CD4-positive, alpha-beta T cell (primary cell): ENCODE data around the gene HLA-DRA. TPM values are rescaled to one million over a fixed set of nuclear protein-coding genes. Genes with fewer than 3 reads are reported as not detected.

Source experiments
- ATAC-seq: fragments of 200-7000 bp; cut with Tn5 transposase; one replicate; pipeline ENCODE4 v1.10.0; 2022; ENCODE audit warnings: mild to moderate bottlenecking; ENCODE audit not compliant: poor library complexity
- CTCF ChIA-PET: fragments of 350-600 bp; sonication (Branson Sonifier 250); formaldehyde crosslinking; loops from one replicate; lab custom pipeline; 2021; ENCODE audit warnings: antibody characterized with exemption, inconsistent platforms; lab: Charles Lee
- POLR2A ChIA-PET: fragments of 350-600 bp; sonication (Branson Sonifier 250); formaldehyde crosslinking; loops from one replicate; lab custom pipeline; 2021; ENCODE audit warnings: antibody characterized with exemption, inconsistent platforms; lab: Charles Lee
- DNase-seq, 14 experiments: peaks; one replicate each; pipeline ENCODE4 v3.0.0-alpha.2; 2013 to 2020; ENCODE audit warnings: mixed read lengths in 2 of 14
- H3K27ac ChIP-seq, 2 donors: one replicate each; pipeline versions ENCODE4 v1.5.1 to v1.7.0; 2013; ENCODE audit warnings: low read length in 2 of 2, low read depth in 1 of 2, mild to moderate bottlenecking in 1 of 2
- H3K27me3 ChIP-seq, 2 experiments: 1 replicate in 1 of 2; 2 replicates in 1 of 2; pipeline versions ENCODE4 v1.6.1 to v1.7.0; 2013; ENCODE audit warnings: low read length in 2 of 2, control low read depth in 1 of 2, mild to moderate bottlenecking in 1 of 2, moderate library complexity in 1 of 2; ENCODE audit not compliant: insufficient read depth in 2 of 2, control insufficient read depth in 1 of 2
- H3K36me3 ChIP-seq: one replicate; pipeline ENCODE4 v1.6.1; 2013; ENCODE audit warnings: low read length, control low read depth; ENCODE audit not compliant: insufficient read depth
- H3K4me1 ChIP-seq: one replicate; pipeline ENCODE4 v1.6.1; 2013; ENCODE audit warnings: low read length, control low read depth; ENCODE audit not compliant: insufficient read depth
- H3K4me3 ChIP-seq: one replicate; pipeline ENCODE4 v1.5.1; 2013; ENCODE audit warnings: mild to moderate bottlenecking, low read length, moderate library complexity
- H3K9me3 ChIP-seq, 2 experiments: 1 replicate in 1 of 2; 2 replicates in 1 of 2; pipeline versions ENCODE4 v1.6.1 to v1.7.0; 2013; ENCODE audit warnings: low read length in 2 of 2, mild to moderate bottlenecking in 2 of 2, control low read depth in 1 of 2, moderate library complexity in 1 of 2; ENCODE audit not compliant: control insufficient read depth in 1 of 2, insufficient read depth in 1 of 2
- H3K27ac Mint-ChIP-seq: one replicate; pipeline ENCODE4 v1.8.0; 2020; ENCODE audit warnings: mixed read lengths
- H3K27me3 Mint-ChIP-seq: one replicate; pipeline ENCODE4 v1.8.0; 2021; ENCODE audit warnings: mixed read lengths
- H3K36me3 Mint-ChIP-seq: one replicate; pipeline ENCODE4 v1.8.0; 2021; ENCODE audit warnings: low read depth, mixed read lengths
- H3K4me1 Mint-ChIP-seq: one replicate; pipeline ENCODE4 v1.8.0; 2021; ENCODE audit warnings: low read depth, mixed read lengths
- H3K4me3 Mint-ChIP-seq: one replicate; pipeline ENCODE4 v1.8.0; 2020; ENCODE audit warnings: mild to moderate bottlenecking, mixed read lengths
- H3K9me3 Mint-ChIP-seq: one replicate; pipeline ENCODE4 v1.8.0; 2020; ENCODE audit warnings: mixed read lengths
- CTCF ChIP-seq: fragments of 200-600 bp; IDR thresholded peaks from one replicate; pipeline ENCODE4 v1.8.0; 2022; ENCODE audit warnings: antibody characterized with exemption, mild to moderate bottlenecking
- intact Hi-C, 2 experiments: fragments of 100-400 bp; cut with DNase I in 1 of 2; cut with micrococcal nuclease in 1 of 2; formaldehyde crosslinking; loops; one replicate each; pipeline versions ENCODE4 v1.15.1 to v1.9.0; 2023 to 2025; cut with DNase I, micrococcal nuclease
- total RNA-seq, 174 experiments: library from RNA in 2 of 174; stranded (reverse) in 2 of 174; gene quantifications; one replicate each; pipeline ENCODE4 v1.2.3 and lab custom pipeline; 2021 to 2026

Gene HLA-DRA
- total RNA-seq, 2 experiments from 2014 or later, result 50.3 to 51.0 TPM

GRCh38 chr6:32488083-32488482, 48.4 kb downstream of the HLA-DRA start:
- H3K27me3 ChIP-seq, result no peaks in the 10 kb centered on the region
- no peaks in the 10 kb centered on the region for H3K4me1 ChIP-seq
- no peak for ATAC-seq
- H3K9me3 ChIP-seq, result no peaks in the 10 kb centered on the region
- H3K27me3 Mint-ChIP-seq, result peaks cover 34% of the 10 kb centered on the region
- intact Hi-C loops, result loop anchor here in 1 of 2 experiments (2.0 kb wide), 1 partner anchor 49 kb away; no protein-coding TSS in a partner anchor
- H3K9me3 Mint-ChIP-seq, result no peaks in the 10 kb centered on the region
- no peak overlapping the region for H3K27ac ChIP-seq
- H3K4me3 ChIP-seq, result no peak overlapping the region
- POLR2A ChIA-PET, result no interaction called here
- no peak for DNase-seq
- no peaks in the 10 kb centered on the region for H3K4me1 Mint-ChIP-seq
- CTCF ChIA-PET, result no interaction called here
- no peaks in the 10 kb centered on the region for H3K36me3 Mint-ChIP-seq
- no peak overlapping the region for H3K4me3 Mint-ChIP-seq
- no peak overlapping the region for H3K27ac Mint-ChIP-seq
- TF ChIP-seq CTCF, result no peak
- H3K36me3 ChIP-seq, result no peaks in the 10 kb centered on the region

DNA sequence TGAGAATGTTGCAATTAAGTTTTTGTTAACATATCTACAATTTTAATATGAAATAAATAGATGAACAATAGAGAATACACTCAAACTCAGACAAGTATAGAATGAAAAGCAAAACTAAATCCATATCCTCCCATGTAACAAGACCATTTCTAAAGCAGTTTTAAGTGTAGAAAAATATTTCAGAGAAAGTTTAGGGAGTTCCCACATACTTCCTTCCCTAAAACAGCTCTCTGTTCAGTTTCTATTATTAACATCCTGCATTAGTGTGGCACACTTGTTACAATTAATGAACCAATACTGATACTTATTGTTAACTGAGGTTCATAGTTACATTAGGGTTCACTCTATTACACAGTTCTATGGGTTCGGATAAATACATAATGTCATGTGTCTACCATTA, 52.0 kb downstream of the HLA-DRA start:
- no peak for TF ChIP-seq CTCF
- H3K9me3 Mint-ChIP-seq, result no peaks in the 10 kb centered on the region
- no peaks in the 10 kb centered on the region for H3K9me3 ChIP-seq

DNA sequence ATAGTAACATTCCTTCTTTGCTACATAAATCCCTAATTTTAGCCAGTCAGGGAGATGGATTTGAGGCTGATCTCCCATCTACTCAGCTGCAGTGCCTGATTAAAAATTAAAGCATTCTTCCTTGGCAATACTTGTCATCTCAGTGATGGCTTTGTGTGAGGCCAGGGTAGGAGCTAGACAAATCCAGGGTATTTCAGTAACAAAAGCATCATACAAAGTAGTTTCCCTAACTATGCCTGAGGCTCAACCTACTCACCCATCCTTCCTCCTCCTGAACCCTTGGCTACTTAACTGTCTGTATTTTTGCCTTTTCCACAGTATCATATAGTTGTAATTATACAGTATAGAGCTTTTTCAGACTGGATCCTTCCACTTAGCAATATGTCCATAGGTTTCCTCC, 52.7 kb downstream of the HLA-DRA start:
- CTCF ChIA-PET, result no interaction called here
- POLR2A ChIA-PET, result no interaction called here
- ATAC-seq, result no peak
- no peaks in the 10 kb centered on the region for H3K4me1 Mint-ChIP-seq
- peaks cover 26% of the 10 kb centered on the region for H3K27me3 Mint-ChIP-seq
- Histone ChIP-seq H3K36me3 (no peaks in the 10 kb centered on the region), H3K4me1 (no peaks in the 10 kb centered on the region), H3K27ac (no peak overlapping the region), H3K9me3 (no peaks in the 10 kb centered on the region), H3K4me3 (no peak overlapping the region), H3K27me3 (no peaks in the 10 kb centered on the region)
- DNase-seq, result no peak
- H3K27ac Mint-ChIP-seq, result no peak overlapping the region
- no peak overlapping the region for H3K4me3 Mint-ChIP-seq
- H3K36me3 Mint-ChIP-seq, result no peaks in the 10 kb centered on the region
- no peak for TF ChIP-seq CTCF
- intact Hi-C loops, result loop anchor here in 1 of 2 experiments (1.0 kb wide), 1 partner anchor 9 kb away; no protein-coding TSS in a partner anchor
- no peaks in the 10 kb centered on the region for H3K9me3 Mint-ChIP-seq

More for the DNA sequence above, 52.0 kb downstream of the HLA-DRA start:
- ATAC-seq (no peak), DNase-seq (no peak)
- no peak overlapping the region for H3K4me3 ChIP-seq
- H3K27me3 ChIP-seq, result no peaks in the 10 kb centered on the region
- no peak overlapping the region for H3K27ac Mint-ChIP-seq
- POLR2A ChIA-PET, result no interaction called here
- H3K4me3 Mint-ChIP-seq, result no peak overlapping the region
- peaks cover 26% of the 10 kb centered on the region for H3K27me3 Mint-ChIP-seq
- no peaks in the 10 kb centered on the region for H3K4me1 Mint-ChIP-seq
- no peaks in the 10 kb centered on the region for H3K36me3 ChIP-seq
- H3K36me3 Mint-ChIP-seq, result no peaks in the 10 kb centered on the region
- no peaks in the 10 kb centered on the region for H3K4me1 ChIP-seq
- CTCF ChIA-PET, result no interaction called here
- intact Hi-C loops, result loop anchor here in 1 of 2 experiments (1.0 kb wide), 1 partner anchor 10 kb away; no protein-coding TSS in a partner anchor
- no peak overlapping the region for H3K27ac ChIP-seq

Other genes starting within 250 kb of the HLA-DRA start
- gene PBX2, start 249.7 kb upstream of the HLA-DRA start, total RNA-seq, result 10 to 100 TPM; 62.0 to 65.6 TPM
- 100 to 1,000 TPM; 190 to 202 TPM for gene GPSM3, start 247.2 kb upstream of the HLA-DRA start, total RNA-seq
- under 1 TPM; 0.47 to 0.53 TPM for gene NOTCH4, start 215.8 kb upstream of the HLA-DRA start, total RNA-seq
- not detected for gene TSBP1, start 68.0 kb upstream of the HLA-DRA start, total RNA-seq
- gene BTNL2, start 32.7 kb upstream of the HLA-DRA start, total RNA-seq, result not detected
- 10 to 100 TPM; 12.5 to 12.6 TPM for gene HLA-DRB5, start 90.4 kb downstream of the HLA-DRA start, total RNA-seq
- gene HLA-DRB1, start 150.0 kb downstream of the HLA-DRA start, total RNA-seq, result 10 to 100 TPM; 31.3 to 33.6 TPM
- gene HLA-DQA1, start 197.5 kb downstream of the HLA-DRA start, total RNA-seq, result 1 to 10 TPM; 5.9 to 6.9 TPM
- gene HLA-DQB1, start 226.8 kb downstream of the HLA-DRA start, total RNA-seq, result 10 to 100 TPM; 21.5 to 21.7 TPM